Astrocyte of the cerebellum (primary cell): ENCODE measurements around the gene PRKAR1A.

Experiments used
- DNase-seq: peaks from one replicate; pipeline ENCODE4 v3.0.0-alpha.2; 2011; ENCODE audit warnings: low read depth
- H3K4me3 ChIP-seq: 2 replicates; pipeline ENCODE4 v1.5.1; 2011; ENCODE audit warnings: mild to moderate bottlenecking, low read depth, low read length, moderate library complexity
- CTCF ChIP-seq: IDR thresholded peaks from 2 replicates; pipeline ENCODE4 v1.5.1; 2012; ENCODE audit warnings: low read length, low read depth, moderate library complexity, mild to moderate bottlenecking; ENCODE audit errors: missing control alignments
- in situ Hi-C: cut with HindIII; loops from 2 replicates; pipeline ENCODE4 v1.10.0; 2017; ENCODE audit warnings: low sequenced_read_pairs

PRKAR1A gene

GRCh38 chr17:68498479-68499326, 13.5 kb upstream of the PRKAR1A start:
- H3K4me3 ChIP-seq = no peak overlapping the region
- in situ Hi-C loops = no loop called here
- TF ChIP-seq CTCF = no peak
- no peak for DNase-seq

- TF ChIP-seq CTCF = no peak
- in situ Hi-C loops = no loop called here
- DNase-seq = no peak
- no peak overlapping the region for H3K4me3 ChIP-seq
Observed at GRCh38 chr17:68499587-68499986, 12.6 kb upstream of the PRKAR1A start.

- DNase-seq = no peak
- in situ Hi-C loops = no loop called here
- H3K4me3 ChIP-seq = no peak overlapping the region
- TF ChIP-seq CTCF = no peak
Observed at GRCh38 chr17:68501074-68501473, 11.2 kb upstream of the PRKAR1A start.

GRCh38 chr17:68505951-68506350, 6.3 kb upstream of the PRKAR1A start:
- no peak for DNase-seq
- no peak for TF ChIP-seq CTCF
- no peak overlapping the region for H3K4me3 ChIP-seq
- in situ Hi-C loops = no loop called here

- H3K4me3 ChIP-seq = no peak overlapping the region
- no peak for TF ChIP-seq CTCF
- in situ Hi-C loops = no loop called here
- DNase-seq = no peak
Observed at GRCh38 chr17:68507576-68507975, 4.7 kb upstream of the PRKAR1A start.

- in situ Hi-C loops = no loop called here
- TF ChIP-seq CTCF = no peak
- DNase-seq = no peak
- H3K4me3 ChIP-seq = no peak overlapping the region
Observed at GRCh38 chr17:68509141-68510057, 2.8 kb upstream of the PRKAR1A start.
